ENCODE results near the gene PCSK9.

PCSK9 gene

DNA sequence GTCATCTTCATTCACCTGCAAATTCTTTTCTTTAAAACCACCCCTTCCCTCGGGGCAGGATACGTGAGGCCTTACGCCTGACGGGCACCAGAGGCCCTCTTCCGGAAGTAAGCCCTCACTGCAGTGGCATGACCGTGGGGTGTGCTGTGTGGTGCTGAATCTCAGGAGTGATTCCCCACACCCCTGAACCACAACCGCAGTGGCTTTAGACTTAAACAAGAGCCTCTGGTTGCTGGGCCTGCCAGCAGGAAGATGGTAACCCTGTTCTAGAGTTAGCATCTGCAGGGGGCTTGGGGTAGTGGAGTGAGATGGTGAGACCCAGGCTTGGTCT, 28.5 kb upstream of the PCSK9 start:
- no peak overlapping the region for H3K4me3 ChIP-seq (ENCODE audit: low read depth in 1 of 2, low read length in 1 of 2)
- TF ChIP-seq, protein P1, sequence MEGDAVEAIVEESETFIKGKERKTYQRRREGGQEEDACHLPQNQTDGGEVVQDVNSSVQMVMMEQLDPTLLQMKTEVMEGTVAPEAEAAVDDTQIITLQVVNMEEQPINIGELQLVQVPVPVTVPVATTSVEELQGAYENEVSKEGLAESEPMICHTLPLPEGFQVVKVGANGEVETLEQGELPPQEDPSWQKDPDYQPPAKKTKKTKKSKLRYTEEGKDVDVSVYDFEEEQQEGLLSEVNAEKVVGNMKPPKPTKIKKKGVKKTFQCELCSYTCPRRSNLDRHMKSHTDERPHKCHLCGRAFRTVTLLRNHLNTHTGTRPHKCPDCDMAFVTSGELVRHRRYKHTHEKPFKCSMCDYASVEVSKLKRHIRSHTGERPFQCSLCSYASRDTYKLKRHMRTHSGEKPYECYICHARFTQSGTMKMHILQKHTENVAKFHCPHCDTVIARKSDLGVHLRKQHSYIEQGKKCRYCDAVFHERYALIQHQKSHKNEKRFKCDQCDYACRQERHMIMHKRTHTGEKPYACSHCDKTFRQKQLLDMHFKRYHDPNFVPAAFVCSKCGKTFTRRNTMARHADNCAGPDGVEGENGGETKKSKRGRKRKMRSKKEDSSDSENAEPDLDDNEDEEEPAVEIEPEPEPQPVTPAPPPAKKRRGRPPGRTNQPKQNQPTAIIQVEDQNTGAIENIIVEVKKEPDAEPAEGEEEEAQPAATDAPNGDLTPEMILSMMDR (IDR thresholded peaks at IDR 0.05), result no peak
- H3K9me3 ChIP-seq, result no peaks in the 10 kb centered on the region
- H3K36me3 ChIP-seq, result no peaks in the 10 kb centered on the region
- H3K4me1 ChIP-seq (ENCODE audit: control insufficient read depth in 1 of 2, insufficient read depth in 1 of 2, low read depth in 1 of 2, low read length in 1 of 2), result no peaks in the 10 kb centered on the region
- H3K27me3 ChIP-seq, result peaks cover 19% of the 10 kb centered on the region
- no peak overlapping the region for H3K27ac ChIP-seq

DNA sequence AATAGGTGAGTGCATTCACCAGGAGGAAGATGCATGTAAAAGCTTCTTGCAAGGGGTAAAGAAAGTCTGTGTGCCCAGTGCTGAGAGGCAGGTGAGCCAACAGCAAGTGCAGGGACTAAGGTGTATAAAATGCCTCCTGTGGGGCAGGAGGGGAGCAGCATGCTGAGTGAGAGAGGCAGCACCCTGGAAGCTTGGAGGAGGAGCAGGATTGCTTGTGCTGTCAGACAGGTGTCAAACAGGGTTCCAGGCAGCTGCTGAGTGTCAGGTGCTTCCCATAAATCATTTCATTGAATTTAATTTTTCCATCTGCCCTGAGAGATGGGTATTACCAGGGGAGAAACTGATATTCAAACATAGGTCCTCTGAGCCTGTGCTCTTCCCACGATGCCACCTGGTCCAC, 26.7 kb upstream of the PCSK9 start:
- H3K4me1 ChIP-seq (ENCODE audit: control insufficient read depth in 1 of 2, insufficient read depth in 1 of 2, low read depth in 1 of 2, low read length in 1 of 2), result no peaks in the 10 kb centered on the region
- peaks cover 24% of the 10 kb centered on the region for H3K27me3 ChIP-seq
- no peaks in the 10 kb centered on the region for H3K9me3 ChIP-seq
- TF ChIP-seq, protein P1 (IDR thresholded peaks at IDR 0.05), result no peak
- H3K36me3 ChIP-seq, result no peaks in the 10 kb centered on the region
- H3K4me3 ChIP-seq (ENCODE audit: low read depth in 1 of 2, low read length in 1 of 2), result no peak overlapping the region
- H3K27ac ChIP-seq, result no peak overlapping the region

DNA sequence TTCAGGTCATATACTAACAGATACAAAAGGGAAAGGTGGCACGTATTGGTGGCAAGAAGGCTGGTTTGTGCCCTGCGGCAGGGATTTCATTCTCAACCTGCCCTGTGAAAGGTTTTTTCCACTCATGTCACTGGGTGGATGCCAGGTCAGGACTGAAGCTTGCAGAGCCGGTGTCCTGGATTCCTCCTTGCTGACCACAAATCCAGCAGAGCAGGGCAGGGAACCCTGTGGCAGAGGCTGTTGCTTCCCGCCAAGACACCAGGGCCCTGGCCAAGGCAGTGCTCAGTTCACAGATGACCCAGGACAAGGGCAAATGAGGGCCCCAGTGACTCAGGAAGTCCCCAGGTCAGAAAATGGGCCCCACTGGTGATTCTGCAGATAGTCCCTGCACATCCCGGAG, 24.2 kb upstream of the PCSK9 start:
- Histone ChIP-seq H3K9me3 (no peaks in the 10 kb centered on the region), H3K27ac (no peak overlapping the region), H3K27me3 (peaks cover 28% of the 10 kb centered on the region), H3K4me1 (ENCODE audit: control insufficient read depth in 1 of 2, insufficient read depth in 1 of 2, low read depth in 1 of 2, low read length in 1 of 2) (no peaks in the 10 kb centered on the region), H3K36me3 (no peaks in the 10 kb centered on the region), H3K4me3 (ENCODE audit: low read depth in 1 of 2, low read length in 1 of 2) (no peak overlapping the region)
- TF ChIP-seq, protein P1 (IDR thresholded peaks at IDR 0.05), result no peak

DNA sequence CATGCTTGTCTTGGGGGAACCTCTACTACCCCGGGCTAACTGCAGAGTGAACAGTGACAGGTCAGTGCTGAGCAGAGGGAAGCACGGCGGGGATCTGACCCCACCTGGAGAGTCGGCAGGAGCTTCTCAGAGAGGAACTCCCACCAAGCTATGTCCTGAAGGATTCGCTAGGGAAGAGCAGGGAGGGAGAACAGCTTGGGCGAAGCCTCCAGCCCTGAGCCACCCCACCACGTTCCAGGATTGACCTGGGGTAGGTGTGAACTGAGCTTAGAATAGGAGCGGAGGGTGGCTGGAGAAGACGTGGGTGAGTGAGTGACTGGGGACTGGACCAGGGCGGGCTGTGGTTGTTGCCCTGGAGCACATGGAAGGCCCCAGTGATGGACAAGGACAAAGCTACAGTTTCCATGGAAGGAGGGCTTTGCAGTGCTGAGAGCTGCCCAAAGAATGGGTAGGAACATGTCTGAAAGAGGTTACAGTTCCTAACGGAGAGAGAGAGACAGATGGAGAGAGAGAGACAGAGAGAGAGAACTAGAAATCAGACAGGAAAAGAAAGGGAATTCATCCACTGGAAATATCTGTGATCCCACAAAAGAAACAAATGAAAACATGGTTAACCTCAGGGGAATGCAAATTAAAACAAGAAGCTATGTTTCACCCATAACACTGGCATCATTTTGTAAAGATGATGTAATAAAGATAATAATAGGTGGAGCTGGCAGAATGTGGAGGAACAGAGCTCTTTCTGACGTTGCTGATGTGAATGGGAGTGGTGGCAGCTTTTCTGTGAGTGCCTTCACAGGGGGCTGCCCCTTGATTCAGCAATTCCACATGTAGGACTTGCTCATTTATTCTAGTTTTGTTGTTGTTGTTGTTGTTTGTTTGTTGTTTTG, 23.4 kb upstream of the PCSK9 start:
- no peaks in the 10 kb centered on the region for H3K4me1 ChIP-seq (ENCODE audit: control insufficient read depth in 1 of 2, insufficient read depth in 1 of 2, low read depth in 1 of 2, low read length in 1 of 2)
- H3K4me3 ChIP-seq (ENCODE audit: low read depth in 1 of 2, low read length in 1 of 2), result no peak overlapping the region
- no peak overlapping the region for H3K27ac ChIP-seq
- peaks cover 28% of the 10 kb centered on the region for H3K27me3 ChIP-seq
- no peaks in the 10 kb centered on the region for H3K36me3 ChIP-seq
- TF ChIP-seq, protein P1 (IDR thresholded peaks at IDR 0.05), result no peak
- H3K9me3 ChIP-seq, result no peaks in the 10 kb centered on the region

DNA sequence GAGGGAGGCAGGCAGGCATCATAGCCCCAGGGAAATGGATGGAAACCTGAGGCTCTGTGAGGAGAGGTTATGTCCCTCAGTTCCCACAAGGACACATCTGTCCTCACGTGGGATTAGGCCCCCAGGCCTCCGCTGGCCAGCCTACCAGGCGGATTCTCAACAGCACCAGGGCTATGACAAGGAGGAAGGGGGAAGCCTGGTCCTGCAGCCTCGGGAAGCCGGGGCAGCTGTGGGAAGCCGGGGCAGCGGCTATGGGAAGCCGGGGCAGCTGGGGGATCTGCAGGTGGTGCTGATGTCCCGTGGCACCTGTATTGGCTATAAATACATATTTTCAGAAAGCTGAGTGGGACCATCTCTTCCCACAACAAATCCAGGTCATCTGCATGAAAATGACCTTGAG, 21.0 kb upstream of the PCSK9 start:
- TF ChIP-seq, protein P1 (IDR thresholded peaks at IDR 0.05), result no peak
- Histone ChIP-seq H3K27me3 (peaks cover 28% of the 10 kb centered on the region), H3K4me3 (ENCODE audit: low read depth in 1 of 2, low read length in 1 of 2) (no peak overlapping the region), H3K4me1 (ENCODE audit: control insufficient read depth in 1 of 2, insufficient read depth in 1 of 2, low read depth in 1 of 2, low read length in 1 of 2) (peaks cover 0 to 9% of the 10 kb centered on the region in 2 experiments), H3K9me3 (no peaks in the 10 kb centered on the region), H3K36me3 (no peaks in the 10 kb centered on the region), H3K27ac (no peak overlapping the region)
